GM21529 (cell line): ENCODE data around the gene MYO1F.

Experiments used
- ATAC-seq: cut with Tn5 transposase; IDR thresholded peaks from one replicate; pipeline ENCODE4 v1.9.1; 2021; ENCODE audit not compliant: unreplicated experiment

Gene MYO1F

GRCh38 chr19:8499048-8499833 is 78.0 kb downstream of the MYO1F start:
- ATAC-seq = no peak

GRCh38 chr19:8498295-8498694 is 78.9 kb downstream of the MYO1F start:
- ATAC-seq = no peak

GRCh38 chr19:8494158-8494557 is 83.1 kb downstream of the MYO1F start:
- no peak for ATAC-seq

- ATAC-seq = no peak
These were observed 85.7 kb downstream of the MYO1F start for GRCh38 chr19:8491574-8491973.

GRCh38 chr19:8490873-8491272 is 86.4 kb downstream of the MYO1F start:
- ATAC-seq = no peak

GRCh38 chr19:8490395-8490760 is 86.9 kb downstream of the MYO1F start:
- no peak for ATAC-seq

GRCh38 chr19:8489561-8490394 is 87.5 kb downstream of the MYO1F start:
- ATAC-seq = no peak

- ATAC-seq = no peak
These were observed 88.9 kb downstream of the MYO1F start for GRCh38 chr19:8488365-8488764.

GRCh38 chr19:8487137-8487851 is 89.9 kb downstream of the MYO1F start:
- peak; percentile 69 for ATAC-seq

GRCh38 chr19:8486661-8487136 is 90.5 kb downstream of the MYO1F start:
- ATAC-seq = no peak

- no peak for ATAC-seq
These were observed 91.5 kb downstream of the MYO1F start for GRCh38 chr19:8485561-8486371.

GRCh38 chr19:8484331-8484894 is 92.8 kb downstream of the MYO1F start:
- no peak for ATAC-seq

- ATAC-seq = no peak
These were observed 94.1 kb downstream of the MYO1F start for GRCh38 chr19:8483165-8483564.

GRCh38 chr19:8482696-8483095 is 94.5 kb downstream of the MYO1F start:
- ATAC-seq = no peak

- no peak for ATAC-seq
These were observed 95.6 kb downstream of the MYO1F start for GRCh38 chr19:8481616-8482015.

- no peak for ATAC-seq
These were observed 96.0 kb downstream of the MYO1F start for GRCh38 chr19:8481201-8481600.

- no peak for ATAC-seq
These were observed 98.6 kb downstream of the MYO1F start for GRCh38 chr19:8478598-8478997.

- ATAC-seq = no peak
These were observed 99.4 kb downstream of the MYO1F start for GRCh38 chr19:8477889-8478288.

GRCh38 chr19:8476524-8476923 is 100.7 kb downstream of the MYO1F start:
- no peak for ATAC-seq

- no peak for ATAC-seq
These were observed 102.2 kb downstream of the MYO1F start for GRCh38 chr19:8475005-8475404.
